ENCODE data around the gene FIZ1.

- TF ChIP-seq CTCF (conservative IDR thresholded peaks at IDR 0.05; ENCODE audit: low read depth, low read length): no peak
- TF ChIP-seq EZH2 (IDR thresholded peaks at IDR 0.05; ENCODE audit: borderline replicate concordance, low read depth, low read length, poor library complexity, severe bottlenecking): no peak
These were observed 735 bp upstream of the FIZ1 start, which contains the start of gene ZNF524 for GRCh38 chr19:55599842-55600661.

All from A673 (cell line).